HepG2 (cell line): ENCODE measurements around the gene CTU1. TPM values are rescaled to one million over a fixed set of nuclear protein-coding genes. Genes with fewer than 3 reads are reported as not detected.

Experiments
- BHLHE40 ChIP-seq: IDR thresholded peaks from 2 replicates; pipeline ENCODE4 v1.6.1; 2011; ENCODE audit warnings: low read length, improper control_type of control experiment
- MYNN ChIP-seq: sonication (generic); formaldehyde crosslinking; IDR thresholded peaks from 2 replicates; pipeline ENCODE4 v1.4.0; 2020; ENCODE audit warnings: mild to moderate bottlenecking, low read depth, missing genetic modification reagents
- NCOA1 ChIP-seq: sonication (generic); formaldehyde crosslinking; IDR thresholded peaks from 2 replicates; pipeline ENCODE4 v1.9.0; 2021; ENCODE audit warnings: missing genetic modification reagents
- SIX4 ChIP-seq: sonication (generic); formaldehyde crosslinking; IDR thresholded peaks from 2 replicates; pipeline ENCODE4 v1.4.0; 2020; ENCODE audit warnings: missing genetic modification reagents
- SP1 ChIP-seq, 2 experiments: fragments of 450-650 bp in 1 of 2; sonication (generic) in 1 of 2; formaldehyde crosslinking in 1 of 2; IDR thresholded peaks; 2 replicates each; pipeline versions ENCODE4 v1.4.0 to v1.6.1; 2016 to 2020; ENCODE audit warnings: missing genetic modification reagents in 1 of 2
- TAF15 ChIP-seq: fragments of 200-400 bp; formaldehyde crosslinking; IDR thresholded peaks from one replicate; pipeline ENCODE4 v1.6.1; 2018; ENCODE audit warnings: mild to moderate bottlenecking, low read depth, low read length; ENCODE audit not compliant: poor library complexity, severe bottlenecking
- TGIF2 ChIP-seq: IDR thresholded peaks from 2 replicates; pipeline ENCODE4 v1.6.1; 2016; ENCODE audit warnings: control low read depth, missing compliant biosample characterization
- ZFP82 ChIP-seq: sonication (generic); formaldehyde crosslinking; IDR thresholded peaks from 2 replicates; pipeline ENCODE4 v1.5.1; 2020; ENCODE audit warnings: mild to moderate bottlenecking, missing genetic modification reagents, borderline replicate concordance
- ZNF879 ChIP-seq: sonication (generic); formaldehyde crosslinking; IDR thresholded peaks from 2 replicates; pipeline ENCODE4 v1.8.1; 2023; ENCODE audit warnings: missing genetic modification reagents
- ZNF883 ChIP-seq: sonication (generic); formaldehyde crosslinking; IDR thresholded peaks from 2 replicates; pipeline ENCODE4 v1.5.1; 2020; ENCODE audit warnings: mild to moderate bottlenecking, missing genetic modification reagents; ENCODE audit errors: not compliant biosample characterization
- polyA plus RNA-seq, 8 experiments: library from polyadenylated mRNA; depleted of rRNA in 3 of 8; stranded (reverse) in 7 of 8; unstranded in 1 of 8; fragments of >200 nt; fragmentation: Illumina TruSeq in 4 of 8; extraction: Trizol in 4 of 8; gene quantifications; 2 replicates each; pipeline versions ENCODE4 v1.2.1 to v1.2.3, GENCODE V29; 2011 to 2016; ENCODE audit warnings: low read depth in 4 of 8, missing spikeins in 1 of 8, mixed read lengths in 1 of 8; ENCODE audit not compliant: insufficient read depth in 1 of 8
- total RNA-seq, 5 experiments: library from RNA; depleted of rRNA; stranded (reverse); fragments of >200 nt; fragmentation: Illumina TruSeq; extraction: Trizol; gene quantifications; 2 replicates each; pipeline ENCODE4 v1.2.3, GENCODE V29; 2016; ENCODE audit warnings: low read depth in 1 of 5
- TF ChIP-seq, protein P1 (sequence below): sonication (generic); formaldehyde crosslinking; IDR thresholded peaks from 2 replicates; pipeline ENCODE4 v1.9.0; 2021; ENCODE audit warnings: missing genetic modification reagents, borderline replicate concordance
- TF ChIP-seq, protein P2 (sequence below): sonication (generic); formaldehyde crosslinking; IDR thresholded peaks from 2 replicates; pipeline ENCODE4 v1.4.0; 2020; ENCODE audit warnings: low read depth, mild to moderate bottlenecking, missing genetic modification reagents
- TF ChIP-seq, protein P3 (sequence below): sonication (generic); formaldehyde crosslinking; IDR thresholded peaks from 2 replicates; pipeline ENCODE4 v1.5.0; 2020; ENCODE audit warnings: mild to moderate bottlenecking, missing genetic modification reagents
- TF ChIP-seq, protein P4 (sequence below): sonication (generic); formaldehyde crosslinking; IDR thresholded peaks from 2 replicates; pipeline ENCODE4 v1.9.0; 2022; ENCODE audit warnings: low read depth, missing genetic modification reagents
- TF ChIP-seq, protein P5 (sequence below): sonication (generic); formaldehyde crosslinking; IDR thresholded peaks from 2 replicates; pipeline ENCODE4 v1.4.0; 2020; ENCODE audit warnings: mild to moderate bottlenecking, low read depth, missing genetic modification reagents
- TF ChIP-seq, protein P6 (sequence below): sonication (generic); formaldehyde crosslinking; conservative IDR thresholded peaks from 2 replicates; pipeline ENCODE4 v1.4.0; 2020; ENCODE audit warnings: missing genetic modification reagents
- TF ChIP-seq, protein P7 (sequence below): sonication (generic); formaldehyde crosslinking; IDR thresholded peaks from 2 replicates; pipeline ENCODE4 v1.9.0; 2021; ENCODE audit warnings: missing genetic modification reagents, mild to moderate bottlenecking, borderline replicate concordance

CTU1 gene
- total and polyA plus RNA-seq, 2 of the 13 experiments (the other 11 are each of a cell fraction or from before 2014, with no cell fraction given) = 1.9 to 2.9 TPM

DNA sequence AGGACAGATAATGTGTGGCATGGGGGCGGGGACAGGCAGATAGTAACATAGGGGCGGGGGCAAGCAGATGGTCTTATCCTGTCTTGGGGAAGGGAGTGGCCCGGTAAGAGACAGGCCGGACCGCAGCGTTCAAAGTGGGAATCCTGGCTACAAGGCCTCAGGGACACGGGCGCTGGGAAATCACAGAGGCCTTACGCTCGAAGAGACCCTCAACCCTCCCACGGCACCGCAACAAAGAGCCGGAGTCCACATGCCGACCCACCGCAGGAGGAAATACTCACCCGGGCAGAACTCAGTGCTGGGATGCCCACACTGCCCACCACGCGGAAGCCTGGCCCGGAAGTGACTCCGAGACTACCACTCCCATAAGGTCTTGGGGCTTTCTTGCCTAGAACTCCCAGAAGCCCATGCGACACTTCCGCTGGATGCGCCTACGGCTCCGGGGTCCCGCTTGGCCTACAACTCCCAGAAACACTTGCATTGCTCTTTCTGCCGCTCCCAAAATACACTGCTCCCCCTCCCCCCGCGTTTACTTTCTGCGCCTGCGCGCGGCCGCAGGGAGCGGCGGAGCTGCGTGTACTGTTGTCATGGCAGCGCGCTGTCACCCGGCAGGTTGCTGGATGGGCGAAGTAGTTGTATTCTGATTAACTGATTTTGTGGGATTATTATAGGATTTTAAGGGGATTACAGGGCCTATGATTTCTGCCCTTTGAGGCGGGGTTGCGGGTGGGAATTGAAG lies at the start of gene CTU1 (continued):
- TF ChIP-seq, protein P1, sequence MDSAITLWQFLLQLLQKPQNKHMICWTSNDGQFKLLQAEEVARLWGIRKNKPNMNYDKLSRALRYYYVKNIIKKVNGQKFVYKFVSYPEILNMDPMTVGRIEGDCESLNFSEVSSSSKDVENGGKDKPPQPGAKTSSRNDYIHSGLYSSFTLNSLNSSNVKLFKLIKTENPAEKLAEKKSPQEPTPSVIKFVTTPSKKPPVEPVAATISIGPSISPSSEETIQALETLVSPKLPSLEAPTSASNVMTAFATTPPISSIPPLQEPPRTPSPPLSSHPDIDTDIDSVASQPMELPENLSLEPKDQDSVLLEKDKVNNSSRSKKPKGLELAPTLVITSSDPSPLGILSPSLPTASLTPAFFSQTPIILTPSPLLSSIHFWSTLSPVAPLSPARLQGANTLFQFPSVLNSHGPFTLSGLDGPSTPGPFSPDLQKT (CRISPR knock-in tag) = peak; percentile 77; the same call in 1 of the 2 replicates
- TF ChIP-seq TGIF2 (CRISPR knock-in tag) = peak; percentile 65; the same call in 1 of the 2 replicates
- TF ChIP-seq, protein P2, sequence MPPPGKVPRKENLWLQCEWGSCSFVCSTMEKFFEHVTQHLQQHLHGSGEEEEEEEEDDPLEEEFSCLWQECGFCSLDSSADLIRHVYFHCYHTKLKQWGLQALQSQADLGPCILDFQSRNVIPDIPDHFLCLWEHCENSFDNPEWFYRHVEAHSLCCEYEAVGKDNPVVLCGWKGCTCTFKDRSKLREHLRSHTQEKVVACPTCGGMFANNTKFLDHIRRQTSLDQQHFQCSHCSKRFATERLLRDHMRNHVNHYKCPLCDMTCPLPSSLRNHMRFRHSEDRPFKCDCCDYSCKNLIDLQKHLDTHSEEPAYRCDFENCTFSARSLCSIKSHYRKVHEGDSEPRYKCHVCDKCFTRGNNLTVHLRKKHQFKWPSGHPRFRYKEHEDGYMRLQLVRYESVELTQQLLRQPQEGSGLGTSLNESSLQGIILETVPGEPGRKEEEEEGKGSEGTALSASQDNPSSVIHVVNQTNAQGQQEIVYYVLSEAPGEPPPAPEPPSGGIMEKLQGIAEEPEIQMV (CRISPR knock-in tag) = no peak
- no peak for TF ChIP-seq MYNN
- TF ChIP-seq, protein P3, sequence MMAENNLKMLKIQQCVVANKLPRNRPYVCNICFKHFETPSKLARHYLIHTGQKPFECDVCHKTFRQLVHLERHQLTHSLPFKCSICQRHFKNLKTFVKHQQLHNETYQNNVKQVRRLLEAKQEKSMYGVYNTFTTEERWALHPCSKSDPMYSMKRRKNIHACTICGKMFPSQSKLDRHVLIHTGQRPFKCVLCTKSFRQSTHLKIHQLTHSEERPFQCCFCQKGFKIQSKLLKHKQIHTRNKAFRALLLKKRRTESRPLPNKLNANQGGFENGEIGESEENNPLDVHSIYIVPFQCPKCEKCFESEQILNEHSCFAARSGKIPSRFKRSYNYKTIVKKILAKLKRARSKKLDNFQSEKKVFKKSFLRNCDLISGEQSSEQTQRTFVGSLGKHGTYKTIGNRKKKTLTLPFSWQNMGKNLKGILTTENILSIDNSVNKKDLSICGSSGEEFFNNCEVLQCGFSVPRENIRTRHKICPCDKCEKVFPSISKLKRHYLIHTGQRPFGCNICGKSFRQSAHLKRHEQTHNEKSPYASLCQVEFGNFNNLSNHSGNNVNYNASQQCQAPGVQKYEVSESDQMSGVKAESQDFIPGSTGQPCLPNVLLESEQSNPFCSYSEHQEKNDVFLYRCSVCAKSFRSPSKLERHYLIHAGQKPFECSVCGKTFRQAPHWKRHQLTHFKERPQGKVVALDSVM (CRISPR knock-in tag) = no peak
- TF ChIP-seq, protein P4, sequence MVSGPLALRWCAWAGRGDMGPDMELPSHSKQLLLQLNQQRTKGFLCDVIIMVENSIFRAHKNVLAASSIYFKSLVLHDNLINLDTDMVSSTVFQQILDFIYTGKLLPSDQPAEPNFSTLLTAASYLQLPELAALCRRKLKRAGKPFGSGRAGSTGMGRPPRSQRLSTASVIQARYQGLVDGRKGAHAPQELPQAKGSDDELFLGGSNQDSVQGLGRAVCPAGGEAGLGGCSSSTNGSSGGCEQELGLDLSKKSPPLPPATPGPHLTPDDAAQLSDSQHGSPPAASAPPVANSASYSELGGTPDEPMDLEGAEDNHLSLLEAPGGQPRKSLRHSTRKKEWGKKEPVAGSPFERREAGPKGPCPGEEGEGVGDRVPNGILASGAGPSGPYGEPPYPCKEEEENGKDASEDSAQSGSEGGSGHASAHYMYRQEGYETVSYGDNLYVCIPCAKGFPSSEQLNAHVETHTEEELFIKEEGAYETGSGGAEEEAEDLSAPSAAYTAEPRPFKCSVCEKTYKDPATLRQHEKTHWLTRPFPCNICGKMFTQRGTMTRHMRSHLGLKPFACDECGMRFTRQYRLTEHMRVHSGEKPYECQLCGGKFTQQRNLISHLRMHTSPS = peak; percentile 75
- TF ChIP-seq ZNF883 (CRISPR knock-in tag) = no peak
- no peak for TF ChIP-seq TAF15
- no peak for TF ChIP-seq ZFP82 (CRISPR knock-in tag)
- no peak for TF ChIP-seq BHLHE40
- TF ChIP-seq, protein P5, sequence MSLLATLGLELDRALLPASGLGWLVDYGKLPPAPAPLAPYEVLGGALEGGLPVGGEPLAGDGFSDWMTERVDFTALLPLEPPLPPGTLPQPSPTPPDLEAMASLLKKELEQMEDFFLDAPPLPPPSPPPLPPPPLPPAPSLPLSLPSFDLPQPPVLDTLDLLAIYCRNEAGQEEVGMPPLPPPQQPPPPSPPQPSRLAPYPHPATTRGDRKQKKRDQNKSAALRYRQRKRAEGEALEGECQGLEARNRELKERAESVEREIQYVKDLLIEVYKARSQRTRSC (CRISPR knock-in tag) = no peak
- TF ChIP-seq SP1 (IDR thresholded peaks at IDR 0.05) = no peak
- TF ChIP-seq SP1 (CRISPR knock-in tag; IDR thresholded peaks at IDR 0.05) = 0 out of 2 replicates have a peak, but pooled peaks have one; percentile 12
- TF ChIP-seq, protein P6, sequence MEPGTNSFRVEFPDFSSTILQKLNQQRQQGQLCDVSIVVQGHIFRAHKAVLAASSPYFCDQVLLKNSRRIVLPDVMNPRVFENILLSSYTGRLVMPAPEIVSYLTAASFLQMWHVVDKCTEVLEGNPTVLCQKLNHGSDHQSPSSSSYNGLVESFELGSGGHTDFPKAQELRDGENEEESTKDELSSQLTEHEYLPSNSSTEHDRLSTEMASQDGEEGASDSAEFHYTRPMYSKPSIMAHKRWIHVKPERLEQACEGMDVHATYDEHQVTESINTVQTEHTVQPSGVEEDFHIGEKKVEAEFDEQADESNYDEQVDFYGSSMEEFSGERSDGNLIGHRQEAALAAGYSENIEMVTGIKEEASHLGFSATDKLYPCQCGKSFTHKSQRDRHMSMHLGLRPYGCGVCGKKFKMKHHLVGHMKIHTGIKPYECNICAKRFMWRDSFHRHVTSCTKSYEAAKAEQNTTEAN (CRISPR knock-in tag) = no peak
- TF ChIP-seq, protein P7, sequence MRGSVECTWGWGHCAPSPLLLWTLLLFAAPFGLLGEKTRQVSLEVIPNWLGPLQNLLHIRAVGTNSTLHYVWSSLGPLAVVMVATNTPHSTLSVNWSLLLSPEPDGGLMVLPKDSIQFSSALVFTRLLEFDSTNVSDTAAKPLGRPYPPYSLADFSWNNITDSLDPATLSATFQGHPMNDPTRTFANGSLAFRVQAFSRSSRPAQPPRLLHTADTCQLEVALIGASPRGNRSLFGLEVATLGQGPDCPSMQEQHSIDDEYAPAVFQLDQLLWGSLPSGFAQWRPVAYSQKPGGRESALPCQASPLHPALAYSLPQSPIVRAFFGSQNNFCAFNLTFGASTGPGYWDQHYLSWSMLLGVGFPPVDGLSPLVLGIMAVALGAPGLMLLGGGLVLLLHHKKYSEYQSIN (CRISPR knock-in tag) = no peak
- TF ChIP-seq SIX4 = no peak
- no peak for TF ChIP-seq NCOA1 (CRISPR knock-in tag)
- TF ChIP-seq ZNF879 (CRISPR knock-in tag) = no peak
